ENCODE data around the gene SYCP2L.
A peak's percentile ranks its signal among the peaks of the same experiment; 100 is the strongest.

The SYCP2L gene

DNA sequence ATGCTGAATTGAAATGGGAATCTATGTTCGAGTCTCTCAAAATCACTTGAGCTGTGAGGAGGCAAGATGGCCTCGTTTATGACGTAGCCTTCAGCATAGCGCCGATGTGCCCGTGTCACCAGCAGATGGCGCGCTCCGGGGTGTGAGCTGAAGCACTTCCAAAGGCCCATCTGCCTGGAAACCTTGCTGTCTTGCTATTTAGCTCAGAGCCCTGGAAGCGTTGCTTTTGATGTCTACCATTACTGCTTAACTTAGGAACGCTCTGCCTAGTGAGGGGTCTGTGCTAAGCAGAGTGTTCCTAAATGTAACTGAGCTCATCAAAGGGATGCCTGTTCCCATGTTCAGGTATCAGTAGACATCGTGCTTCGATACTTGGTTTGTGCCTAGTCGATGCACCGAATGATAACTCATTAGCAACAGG lies 67.7 kb downstream of the SYCP2L start:
- Mint-ChIP-seq H3K27ac (no peak overlapping the region), H3K36me3 (no peaks in the 10 kb centered on the region), H3K27me3 (peaks cover 15% of the 10 kb centered on the region), H3K4me3 (no peak overlapping the region), H3K9me3 (no peaks in the 10 kb centered on the region), H3K4me1 (no peaks in the 10 kb centered on the region)
- peak; percentile 79 for DNase-seq
- CTCF ChIA-PET, result interaction anchor here (0.8 to 3.9 kb wide), 20 partner anchors 12 to 623 kb away, joined by 3 to 34 read pairs (median 5); no protein-coding TSS in a partner anchor

DNA sequence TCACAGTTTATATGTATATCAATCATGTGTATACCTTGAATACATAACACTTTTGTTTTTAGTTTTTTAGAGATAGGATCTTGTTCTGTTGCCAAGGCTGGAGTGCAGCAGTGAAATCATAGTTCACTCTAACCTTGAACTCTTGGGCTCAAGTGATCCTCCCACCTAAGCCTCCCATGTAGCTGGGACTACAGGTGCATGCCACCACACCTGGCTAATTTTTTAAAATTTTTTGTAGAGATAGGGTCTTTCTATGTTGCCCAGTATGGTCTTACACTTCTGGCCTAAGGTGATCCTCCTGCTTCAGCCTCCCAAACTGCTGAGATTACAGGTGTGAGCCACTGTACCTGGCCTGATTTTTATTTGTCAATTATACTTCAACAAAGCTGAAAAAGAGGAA lies 69.9 kb downstream of the SYCP2L start:
- Mint-ChIP-seq H3K9me3 (no peaks in the 10 kb centered on the region), H3K27me3 (peaks cover 9% of the 10 kb centered on the region), H3K4me1 (no peaks in the 10 kb centered on the region), H3K36me3 (no peaks in the 10 kb centered on the region), H3K27ac (no peak overlapping the region), H3K4me3 (no peak overlapping the region)
- DNase-seq, result no peak
- CTCF ChIA-PET, result interaction anchor here (0.8 to 1.2 kb wide), 3 partner anchors 112 to 617 kb away, joined by 3 to 5 read pairs (median 3); no protein-coding TSS in a partner anchor

DNA sequence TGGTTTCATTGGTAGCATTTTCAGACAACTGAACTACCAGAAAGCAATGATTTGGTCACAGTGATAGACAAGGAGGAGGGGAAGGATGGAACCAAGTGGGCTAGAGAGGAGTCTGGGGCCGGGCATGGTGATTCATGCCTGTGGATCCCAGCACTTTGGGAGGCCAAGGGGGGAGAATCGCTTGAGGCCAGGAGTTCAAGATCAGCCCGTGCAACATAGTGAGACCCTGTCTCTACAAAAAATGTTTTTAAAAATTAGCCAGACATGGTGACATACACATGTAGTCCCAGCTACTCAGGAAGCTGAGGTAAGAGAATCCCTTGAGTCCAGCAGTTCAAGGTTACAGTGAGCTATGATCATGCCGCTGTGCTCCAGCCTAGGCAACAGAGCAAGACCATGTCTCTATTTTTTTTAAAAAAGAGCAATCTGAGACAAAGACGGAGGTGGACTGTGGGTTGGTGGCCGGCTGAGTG lies 70.6 kb downstream of the SYCP2L start:
- Mint-ChIP-seq H3K36me3 (no peaks in the 10 kb centered on the region), H3K27ac (no peak overlapping the region), H3K9me3 (no peaks in the 10 kb centered on the region), H3K4me1 (no peaks in the 10 kb centered on the region), H3K4me3 (no peak overlapping the region), H3K27me3 (peaks cover 5% of the 10 kb centered on the region)
- CTCF ChIA-PET, result interaction anchor here (0.8 to 1.2 kb wide), 4 partner anchors 111 to 618 kb away, joined by 3 to 5 read pairs (median 3); no protein-coding TSS in a partner anchor
- no peak for DNase-seq

DNA sequence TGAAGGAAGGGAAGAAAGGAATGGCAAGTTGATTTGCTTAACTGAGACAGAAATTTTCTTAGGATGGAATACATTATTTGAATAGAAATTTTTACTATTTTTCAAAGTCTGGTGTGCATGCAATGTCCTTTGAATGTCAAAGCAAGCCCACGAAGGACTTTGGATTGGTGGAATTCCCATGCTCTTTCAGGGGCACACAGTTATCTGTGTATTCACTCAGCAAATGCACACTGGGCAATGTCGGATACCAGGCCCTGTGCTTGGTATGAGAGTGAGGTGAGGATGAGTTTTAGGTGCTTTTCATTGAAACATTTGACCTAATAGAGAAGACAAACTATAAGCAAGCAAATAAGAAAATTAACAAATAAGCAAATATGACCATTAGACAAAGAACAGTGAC lies 73.3 kb downstream of the SYCP2L start:
- Mint-ChIP-seq H3K9me3 (no peaks in the 10 kb centered on the region), H3K4me1 (no peaks in the 10 kb centered on the region), H3K27ac (no peak overlapping the region), H3K27me3 (peaks cover 4% of the 10 kb centered on the region), H3K36me3 (no peaks in the 10 kb centered on the region), H3K4me3 (no peak overlapping the region)
- CTCF ChIA-PET, result no interaction called here
- DNase-seq, result no peak

DNA sequence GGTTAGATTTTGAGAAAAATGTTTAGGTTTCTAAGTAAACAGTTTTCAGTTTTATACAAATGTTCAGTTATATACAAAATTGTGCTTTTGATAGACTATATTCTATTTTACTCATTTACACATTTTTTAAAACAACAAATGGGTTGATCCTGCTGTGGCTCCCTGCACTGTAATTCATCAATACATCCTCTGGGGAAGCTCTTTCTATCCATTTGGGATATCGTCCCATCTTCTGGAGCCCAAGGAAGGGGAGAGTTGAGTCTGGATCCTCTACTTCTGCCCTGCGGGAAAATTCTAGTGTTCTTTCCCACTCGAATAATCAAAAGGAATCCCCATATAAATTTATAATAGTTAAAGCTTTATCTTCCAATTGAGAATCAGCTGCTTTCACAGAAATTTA lies 75.0 kb downstream of the SYCP2L start:
- Mint-ChIP-seq H3K27me3 (peaks cover 4% of the 10 kb centered on the region), H3K27ac (no peak overlapping the region), H3K4me3 (no peak overlapping the region), H3K9me3 (no peaks in the 10 kb centered on the region), H3K4me1 (no peaks in the 10 kb centered on the region), H3K36me3 (no peaks in the 10 kb centered on the region)
- no peak for DNase-seq
- CTCF ChIA-PET, result no interaction called here

DNA sequence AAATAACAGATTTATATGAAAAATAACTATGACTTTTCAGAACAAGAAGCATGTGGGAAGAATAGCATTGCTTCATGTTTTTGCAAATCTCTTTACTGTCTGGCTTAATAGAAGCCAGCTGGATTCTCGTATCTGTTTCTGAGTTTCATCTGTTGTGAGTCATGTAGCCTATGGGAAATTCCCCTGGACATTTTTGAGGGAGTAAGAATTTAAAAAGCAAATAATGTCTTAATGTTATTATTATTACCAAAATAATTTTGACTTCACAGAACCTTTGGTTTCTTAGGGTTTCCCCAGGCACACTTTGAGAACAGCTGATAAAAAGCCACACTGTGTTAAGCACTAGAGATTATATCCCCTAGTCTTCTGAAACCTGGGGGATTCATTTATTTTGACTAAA lies 75.8 kb downstream of the SYCP2L start:
- no peaks in the 10 kb centered on the region for H3K4me1 Mint-ChIP-seq
- no peak overlapping the region for H3K27ac Mint-ChIP-seq
- DNase-seq, result no peak
- no peak overlapping the region for H3K4me3 Mint-ChIP-seq
- CTCF ChIA-PET, result no interaction called here
- H3K36me3 Mint-ChIP-seq, result no peaks in the 10 kb centered on the region
- H3K9me3 Mint-ChIP-seq, result no peaks in the 10 kb centered on the region
- peaks cover 4% of the 10 kb centered on the region for H3K27me3 Mint-ChIP-seq

DNA sequence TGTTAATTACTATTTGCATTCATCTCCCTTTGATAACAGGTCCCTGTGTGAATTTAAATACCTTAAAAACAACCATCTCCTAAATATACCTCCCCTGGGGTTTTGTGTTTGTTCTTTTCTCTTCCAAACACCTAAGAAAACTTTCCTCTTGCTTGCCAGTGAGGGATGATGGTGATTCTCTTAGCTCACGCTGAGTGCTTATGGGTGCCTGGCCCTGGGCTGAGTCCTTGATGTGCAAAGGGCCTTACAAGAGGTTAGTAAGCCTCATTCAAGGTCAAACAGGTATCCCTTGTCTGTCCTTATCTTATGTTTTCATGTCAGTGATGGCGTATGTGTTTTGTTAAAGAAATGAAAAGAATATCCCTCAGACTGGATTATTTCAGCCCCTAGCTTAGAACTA lies 76.3 kb downstream of the SYCP2L start:
- Mint-ChIP-seq H3K4me1 (no peaks in the 10 kb centered on the region), H3K4me3 (no peak overlapping the region), H3K36me3 (no peaks in the 10 kb centered on the region), H3K27me3 (peaks cover 4% of the 10 kb centered on the region), H3K9me3 (no peaks in the 10 kb centered on the region), H3K27ac (no peak overlapping the region)
- no peak for DNase-seq
- CTCF ChIA-PET, result no interaction called here

DNA sequence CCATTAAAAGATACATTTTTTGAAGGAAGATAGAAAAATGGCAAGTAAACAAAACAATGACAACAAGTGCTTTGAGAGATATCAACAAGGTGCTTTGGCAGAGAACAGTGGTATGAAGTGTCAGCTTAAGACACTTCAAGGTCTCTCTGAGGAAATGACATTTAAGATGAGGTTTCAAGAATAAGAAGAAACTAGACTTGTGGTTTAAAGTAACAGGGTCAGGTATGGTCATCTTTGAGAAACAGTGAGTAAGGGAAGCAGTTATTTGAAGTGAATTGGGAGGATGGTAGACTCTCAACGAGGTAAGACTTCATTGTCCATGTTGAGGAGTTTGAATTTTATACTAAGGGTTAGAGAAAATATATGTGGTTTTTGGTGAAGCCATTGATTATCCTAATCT lies 77.8 kb downstream of the SYCP2L start:
- CTCF ChIA-PET, result interaction anchor here (0.7 kb wide), 1 partner anchor 667 kb away, joined by 3 read pairs; no protein-coding TSS in a partner anchor
- no peak overlapping the region for H3K27ac Mint-ChIP-seq
- no peaks in the 10 kb centered on the region for H3K4me1 Mint-ChIP-seq
- DNase-seq, result no peak
- no peak overlapping the region for H3K4me3 Mint-ChIP-seq
- H3K9me3 Mint-ChIP-seq, result no peaks in the 10 kb centered on the region
- no peaks in the 10 kb centered on the region for H3K36me3 Mint-ChIP-seq
- peaks cover 10% of the 10 kb centered on the region for H3K27me3 Mint-ChIP-seq

DNA sequence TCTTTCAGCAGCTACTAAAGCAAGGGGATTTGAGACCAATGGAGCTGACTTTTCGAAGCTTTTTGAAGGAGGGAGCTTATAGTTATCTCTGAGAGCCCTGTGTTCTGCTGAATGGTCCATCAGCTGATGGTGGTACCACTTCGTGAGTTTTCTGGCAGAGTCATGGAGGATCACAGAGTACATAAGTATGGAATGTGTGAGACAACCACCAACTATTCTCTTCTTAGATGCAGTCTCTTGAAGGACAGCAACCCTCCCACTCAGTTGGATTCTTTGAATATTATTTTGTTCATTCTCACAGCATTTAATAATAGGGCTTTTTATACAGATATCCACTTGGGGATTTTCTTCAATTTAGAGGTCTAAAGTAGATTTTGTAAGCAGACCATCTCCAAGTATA lies 81.9 kb downstream of the SYCP2L start:
- Mint-ChIP-seq H3K36me3 (no peaks in the 10 kb centered on the region), H3K4me1 (no peaks in the 10 kb centered on the region), H3K27ac (no peak overlapping the region), H3K27me3 (peaks cover 6% of the 10 kb centered on the region), H3K9me3 (no peaks in the 10 kb centered on the region), H3K4me3 (no peak overlapping the region)
- no peak for DNase-seq
- CTCF ChIA-PET, result no interaction called here

DNA sequence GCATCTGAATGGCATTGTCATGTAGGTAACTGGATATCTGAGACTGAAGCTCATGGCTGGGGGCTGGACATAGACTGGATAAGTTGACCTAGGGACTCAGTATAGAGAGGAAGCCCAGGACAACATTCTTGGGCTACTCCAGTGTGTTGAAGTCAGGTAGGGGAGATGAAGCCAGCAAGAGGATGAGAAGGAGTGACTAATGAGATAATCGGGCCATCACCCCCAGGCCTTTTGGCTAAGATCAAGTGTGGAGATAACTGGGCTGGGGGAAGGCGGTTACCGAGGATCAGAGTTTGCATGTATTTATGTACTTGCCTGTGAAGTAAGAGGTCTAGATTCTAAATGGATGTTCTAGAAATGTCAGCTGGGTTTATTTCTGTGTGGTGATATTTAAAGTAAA lies 83.9 kb downstream of the SYCP2L start:
- Mint-ChIP-seq H3K27me3 (peaks cover 6% of the 10 kb centered on the region), H3K4me1 (no peaks in the 10 kb centered on the region), H3K4me3 (no peak overlapping the region), H3K36me3 (no peaks in the 10 kb centered on the region), H3K9me3 (no peaks in the 10 kb centered on the region), H3K27ac (no peak overlapping the region)
- DNase-seq, result no peak
- CTCF ChIA-PET, result interaction anchor here (1.5 kb wide), 1 partner anchor 16 kb away, joined by 5 read pairs; no protein-coding TSS in a partner anchor

DNA sequence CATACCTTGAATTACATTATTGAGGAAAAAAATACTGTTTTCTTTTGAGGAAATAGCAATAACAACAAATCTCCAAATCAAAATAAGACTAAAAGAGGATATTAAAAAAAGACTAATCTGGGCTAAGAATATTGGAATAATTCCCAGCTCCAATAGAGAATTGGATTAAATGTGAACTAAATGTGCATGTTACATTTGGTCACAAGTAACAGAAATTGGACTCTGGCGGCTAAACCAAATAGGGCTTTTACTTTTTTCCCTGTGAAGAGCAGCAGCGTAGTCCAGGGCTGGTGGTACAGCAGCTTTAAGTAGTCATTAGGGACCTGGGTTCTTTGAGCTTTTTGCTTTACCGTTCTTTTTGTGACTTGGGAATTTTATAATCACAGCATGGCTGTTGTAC lies 85.3 kb downstream of the SYCP2L start:
- CTCF ChIA-PET, result interaction anchor here (1.0 kb wide), 1 partner anchor 97 kb away, joined by 3 read pairs; no protein-coding TSS in a partner anchor
- Mint-ChIP-seq H3K36me3 (no peaks in the 10 kb centered on the region), H3K9me3 (no peaks in the 10 kb centered on the region)

DNA sequence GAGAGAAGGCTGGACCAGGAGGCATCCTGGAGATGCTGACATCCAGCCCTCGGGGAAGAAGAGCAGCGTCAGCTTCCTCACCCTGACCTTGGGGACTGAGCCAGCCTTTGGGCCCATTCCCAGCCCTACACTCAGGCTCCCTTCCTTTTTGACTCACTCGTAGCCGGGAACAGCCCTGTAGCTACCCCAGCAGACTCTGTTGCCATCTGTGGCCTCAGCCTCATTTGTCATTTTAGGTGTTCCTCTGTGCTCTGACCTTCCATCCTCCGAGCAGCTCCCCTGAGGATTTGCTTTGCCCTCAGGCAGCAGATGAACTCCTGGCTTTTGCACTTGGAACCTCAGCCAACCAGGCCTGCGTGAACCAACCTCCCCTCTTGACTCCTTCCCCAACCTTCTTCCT lies 89.7 kb downstream of the SYCP2L start:
- Mint-ChIP-seq H3K4me3 (no peak overlapping the region), H3K27ac (no peak overlapping the region)
- CTCF ChIA-PET, result interaction anchor here (1.6 kb wide), 1 partner anchor 22 kb away, joined by 7 read pairs; no protein-coding TSS in a partner anchor

More for the DNA sequence above, 85.3 kb downstream of the SYCP2L start:
- Mint-ChIP-seq H3K4me1 (no peaks in the 10 kb centered on the region), H3K27ac (no peak overlapping the region), H3K27me3 (peaks cover 6% of the 10 kb centered on the region), H3K4me3 (no peak overlapping the region)
- no peak for DNase-seq

DNA sequence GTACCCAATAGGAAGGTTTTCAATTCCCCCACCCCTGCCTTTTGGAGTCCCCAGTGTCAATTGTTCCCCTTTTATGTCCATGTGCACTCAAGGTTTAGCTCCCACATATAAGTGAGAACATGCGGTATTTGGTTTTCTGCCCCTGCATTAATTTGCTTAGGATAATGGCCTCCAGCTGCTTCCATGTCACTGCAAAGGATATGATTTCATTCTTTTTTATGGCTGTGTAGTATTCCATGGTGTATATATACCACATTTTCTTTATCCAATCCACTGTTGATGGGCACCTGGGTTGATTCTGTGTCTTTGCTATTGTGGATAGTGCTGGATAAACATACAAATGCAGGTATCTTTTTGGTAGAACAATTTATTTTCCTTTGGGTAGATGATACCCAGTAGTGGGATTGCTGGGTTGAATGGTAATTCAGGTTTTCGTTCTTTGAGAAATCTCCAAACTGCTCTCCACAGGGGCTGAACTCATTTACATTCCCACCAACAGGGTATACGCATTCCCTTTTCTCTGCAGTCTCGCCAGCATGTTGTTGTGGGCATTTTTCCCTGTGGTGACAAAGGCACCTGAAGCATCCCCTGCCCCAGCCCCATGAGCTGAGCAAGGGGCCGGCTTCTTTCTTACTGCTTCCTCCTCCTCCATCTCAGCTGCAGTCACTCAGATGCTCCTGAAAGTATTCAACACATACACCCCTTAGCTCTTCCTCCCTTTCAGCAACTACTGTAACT lies 90.5 kb downstream of the SYCP2L start:
- no peak overlapping the region for H3K4me3 Mint-ChIP-seq
- H3K36me3 Mint-ChIP-seq, result no peaks in the 10 kb centered on the region
- H3K9me3 Mint-ChIP-seq, result no peaks in the 10 kb centered on the region
- H3K27ac Mint-ChIP-seq, result no peak overlapping the region
- H3K4me1 Mint-ChIP-seq, result no peaks in the 10 kb centered on the region
- CTCF ChIA-PET, result interaction anchor here (1.4 kb wide), 1 partner anchor 23 kb away, joined by 3 read pairs; no protein-coding TSS in a partner anchor
- no peaks in the 10 kb centered on the region for H3K27me3 Mint-ChIP-seq
- DNase-seq, result no peak

More for the DNA sequence above, 89.7 kb downstream of the SYCP2L start:
- DNase-seq, result no peak
- Mint-ChIP-seq H3K36me3 (no peaks in the 10 kb centered on the region), H3K4me1 (no peaks in the 10 kb centered on the region), H3K27me3 (no peaks in the 10 kb centered on the region), H3K9me3 (no peaks in the 10 kb centered on the region)

DNA sequence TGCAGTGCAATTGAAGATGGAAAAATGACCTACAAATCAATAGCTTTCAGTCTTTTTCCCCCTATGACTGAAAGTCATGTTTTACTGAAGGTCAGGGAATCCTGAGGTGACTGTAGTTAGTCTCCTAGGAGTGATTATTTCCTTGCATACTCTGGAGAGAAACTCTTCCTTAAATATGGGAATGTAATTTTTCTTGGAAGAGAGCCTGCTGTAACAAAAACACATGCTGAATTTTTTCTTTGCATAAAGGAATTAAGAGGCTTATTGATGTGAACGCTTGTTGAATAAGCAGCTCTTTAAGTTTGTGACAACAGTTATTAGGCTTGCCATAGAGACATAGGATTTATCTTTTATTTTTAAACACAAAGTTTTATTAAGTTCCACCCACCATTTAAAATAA lies 92.8 kb downstream of the SYCP2L start:
- no peaks in the 10 kb centered on the region for H3K9me3 Mint-ChIP-seq
- no peak overlapping the region for H3K4me3 Mint-ChIP-seq
- CTCF ChIA-PET, result no interaction called here
- H3K27ac Mint-ChIP-seq, result no peak overlapping the region
- H3K36me3 Mint-ChIP-seq, result no peaks in the 10 kb centered on the region
- peaks cover 4% of the 10 kb centered on the region for H3K27me3 Mint-ChIP-seq
- no peak for DNase-seq
- H3K4me1 Mint-ChIP-seq, result no peaks in the 10 kb centered on the region

DNA sequence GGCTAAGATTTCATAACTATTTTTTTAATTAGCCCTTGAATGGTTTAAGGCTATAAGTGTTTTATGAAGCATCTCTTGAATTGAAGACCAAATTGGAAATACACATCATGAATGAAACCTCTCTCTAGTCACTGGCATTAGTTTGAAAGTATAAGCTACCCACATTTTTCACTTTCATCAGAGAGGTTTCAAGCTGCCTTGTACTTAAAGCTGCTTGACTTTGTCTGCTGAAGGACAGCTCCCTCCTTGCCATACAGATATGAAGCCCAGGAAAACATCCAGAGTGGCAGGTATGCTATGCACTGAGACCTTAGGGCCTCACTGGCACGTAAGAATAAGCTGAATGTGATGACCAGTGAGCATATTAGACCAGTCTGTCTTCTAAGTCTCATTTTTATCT lies 94.6 kb downstream of the SYCP2L start:
- H3K9me3 Mint-ChIP-seq, result no peaks in the 10 kb centered on the region
- CTCF ChIA-PET, result interaction anchor here (0.8 to 1.5 kb wide), 2 partner anchors 27 to 569 kb away, joined by 3 to 4 read pairs; no protein-coding TSS in a partner anchor
- H3K27ac Mint-ChIP-seq, result no peak overlapping the region
- no peak for DNase-seq
- no peak overlapping the region for H3K4me3 Mint-ChIP-seq
- H3K36me3 Mint-ChIP-seq, result no peaks in the 10 kb centered on the region
- peaks cover 4% of the 10 kb centered on the region for H3K27me3 Mint-ChIP-seq
- no peaks in the 10 kb centered on the region for H3K4me1 Mint-ChIP-seq
